ENCODE results near the gene AUTS2.

The AUTS2 gene

GRCh38 chr7:69827140-69827539 is 228.9 kb downstream of the AUTS2 start:
- no peak for DNase-seq

DNA sequence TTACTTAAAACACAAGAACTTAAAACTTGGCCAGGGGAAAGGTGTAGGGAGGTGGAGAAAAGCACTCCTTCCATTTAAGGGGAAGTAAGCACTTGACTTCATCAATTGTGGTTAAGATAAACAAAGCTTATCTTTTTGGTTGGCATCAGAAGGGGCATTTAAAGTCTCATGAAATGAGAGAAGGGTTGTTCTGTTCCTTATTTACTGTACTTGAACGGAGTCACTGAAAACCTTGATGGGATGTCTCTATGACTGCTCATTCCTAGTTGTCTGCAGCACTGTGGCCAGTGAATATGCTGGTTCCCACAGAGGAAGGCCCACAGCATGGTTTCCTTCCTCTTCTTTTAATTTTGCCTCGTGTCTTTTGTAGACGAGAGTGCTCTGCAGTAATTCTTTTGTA is 229.3 kb downstream of the AUTS2 start:
- no peak for DNase-seq

- no peak for DNase-seq
These were observed 234.1 kb downstream of the AUTS2 start for GRCh38 chr7:69832356-69832755.

DNA sequence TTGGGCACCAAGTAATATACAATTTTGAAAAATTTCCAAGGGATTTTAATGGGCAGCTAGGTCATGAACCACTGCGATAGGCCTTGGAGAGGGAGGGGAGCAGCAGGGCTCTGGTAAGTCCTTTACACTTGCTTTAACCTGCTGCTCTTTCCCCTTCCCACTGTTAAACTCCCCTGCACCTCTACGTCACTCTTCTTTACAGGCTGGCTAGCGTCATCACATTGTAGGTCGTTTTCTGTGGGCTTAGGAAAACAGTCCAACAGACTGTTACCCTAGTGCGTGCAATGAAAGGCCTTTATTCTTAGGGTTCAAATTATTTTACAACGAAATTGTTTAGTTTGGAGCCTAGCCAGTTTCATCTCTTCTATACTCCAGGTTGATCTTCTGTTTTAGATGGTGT is 235.7 kb downstream of the AUTS2 start:
- no peak for DNase-seq

DNA sequence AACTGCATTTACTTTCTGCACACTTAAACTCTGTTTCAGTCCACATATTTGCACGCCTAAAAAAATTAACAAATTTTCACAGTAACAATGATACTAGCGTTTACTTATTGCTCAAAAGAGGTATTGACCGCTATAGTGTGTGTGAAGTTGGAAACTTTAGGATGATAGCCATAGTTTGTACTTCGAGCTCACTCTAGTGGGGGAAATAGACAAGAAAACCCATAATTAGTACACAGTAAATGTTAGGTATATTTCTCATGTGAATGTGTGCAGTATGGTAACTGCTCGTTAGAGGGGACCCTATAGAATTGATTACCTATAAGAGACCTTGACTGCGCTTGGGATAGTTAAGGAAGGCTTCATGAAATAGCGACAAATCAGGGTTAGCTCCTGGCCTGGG is 238.4 kb downstream of the AUTS2 start:
- DNase-seq = no peak

GRCh38 chr7:69837387-69838068 is 239.3 kb downstream of the AUTS2 start:
- no peak for DNase-seq

GRCh38 chr7:69839782-69840181 is 241.5 kb downstream of the AUTS2 start:
- DNase-seq = no peak

DNA sequence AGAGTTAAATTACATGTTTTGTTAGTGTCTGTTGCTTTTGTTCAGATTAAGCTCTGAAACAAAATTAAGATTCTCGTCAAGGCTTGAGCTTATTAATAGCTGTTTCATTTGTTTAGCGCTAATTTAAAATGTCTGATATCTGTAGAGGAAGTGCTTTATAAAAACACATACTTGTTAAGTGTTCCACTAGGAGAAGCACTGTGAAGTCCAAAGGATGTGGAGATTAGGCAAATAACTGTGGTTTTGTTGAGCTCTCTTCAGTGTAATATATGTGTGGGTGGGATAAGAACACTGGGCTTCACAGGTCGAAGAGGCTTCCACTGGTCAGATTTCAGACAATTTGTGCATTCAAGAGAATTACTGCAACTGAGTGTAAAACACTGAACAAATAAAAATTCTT is 242.0 kb downstream of the AUTS2 start:
- DNase-seq = no peak

DNA sequence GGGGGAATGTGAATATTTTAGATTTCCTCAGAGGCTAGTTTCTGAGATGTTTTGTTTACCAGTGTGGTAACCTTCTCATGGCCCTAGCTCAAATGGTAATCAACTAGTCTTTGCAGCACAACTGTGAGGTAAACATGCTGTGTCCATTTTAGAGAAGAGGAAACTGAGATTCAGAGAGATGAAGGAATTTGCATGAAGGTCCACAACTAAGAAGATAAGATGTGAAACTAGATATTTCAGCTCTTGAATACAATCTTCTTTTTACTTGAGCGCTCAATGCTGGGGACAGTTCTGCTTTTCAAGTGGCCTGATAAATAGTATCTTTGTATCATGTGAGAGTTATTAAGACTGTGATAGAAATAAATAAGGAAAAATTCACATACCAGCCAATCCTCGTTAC is 245.4 kb downstream of the AUTS2 start:
- DNase-seq = no peak

GRCh38 chr7:69844264-69844868 is 246.1 kb downstream of the AUTS2 start:
- no peak for DNase-seq

- DNase-seq = no peak
These were observed 247.6 kb downstream of the AUTS2 start for GRCh38 chr7:69845721-69846495.

GRCh38 chr7:69847921-69848612 is 249.8 kb downstream of the AUTS2 start:
- DNase-seq = no peak

- DNase-seq = no peak
These were observed 251.0 kb downstream of the AUTS2 start for GRCh38 chr7:69849268-69849667.

GRCh38 chr7:69857014-69857413 is 258.7 kb downstream of the AUTS2 start:
- DNase-seq = no peak

- no peak for DNase-seq
These were observed 260.2 kb downstream of the AUTS2 start for GRCh38 chr7:69858471-69858870.

DNA sequence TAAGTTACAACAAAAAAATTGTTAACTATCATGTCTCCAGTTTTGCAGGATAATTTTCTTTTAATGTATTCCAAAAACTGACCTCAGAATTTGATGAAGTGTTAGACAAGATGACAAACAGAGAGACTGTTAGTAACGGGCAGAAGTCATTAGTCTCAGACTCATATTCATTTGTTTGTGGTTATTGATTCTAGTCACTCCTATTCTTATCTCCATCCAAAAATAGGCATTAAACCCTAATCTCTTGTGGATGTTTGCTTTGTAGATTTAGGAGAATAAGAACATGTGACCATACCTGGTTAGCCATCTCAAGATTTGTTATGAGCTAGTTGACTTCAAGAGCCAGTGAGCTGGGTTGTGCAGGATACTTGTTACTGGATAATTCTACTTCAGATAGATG is 261.1 kb downstream of the AUTS2 start:
- no peak for DNase-seq

GRCh38 chr7:69860486-69860885 is 262.2 kb downstream of the AUTS2 start:
- DNase-seq = no peak

- no peak for DNase-seq
These were observed 262.8 kb downstream of the AUTS2 start for GRCh38 chr7:69860941-69861622.

GRCh38 chr7:69862413-69863064 is 264.3 kb downstream of the AUTS2 start:
- no peak for DNase-seq

GRCh38 chr7:69864274-69864673 is 266.0 kb downstream of the AUTS2 start:
- DNase-seq = no peak

DNA sequence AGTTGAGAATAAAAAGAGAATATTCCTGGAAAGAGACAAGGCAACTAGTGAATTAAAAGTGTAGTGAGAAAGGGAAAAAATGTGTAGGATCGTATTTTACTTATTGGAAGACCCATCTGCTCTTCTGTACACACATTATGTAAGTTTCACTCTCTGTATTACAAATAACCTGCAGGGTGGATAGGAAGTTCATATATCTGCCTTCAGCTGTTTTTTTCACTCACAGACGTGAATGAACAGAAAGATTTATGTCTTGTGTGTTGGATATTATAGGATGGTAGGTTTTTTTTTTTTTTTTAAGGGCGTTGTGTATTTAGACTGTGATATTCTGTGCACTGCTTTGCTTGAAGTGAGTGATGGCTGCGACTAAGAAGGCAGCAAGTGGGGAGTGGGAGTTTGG is 266.5 kb downstream of the AUTS2 start:
- no peak for DNase-seq

DNA sequence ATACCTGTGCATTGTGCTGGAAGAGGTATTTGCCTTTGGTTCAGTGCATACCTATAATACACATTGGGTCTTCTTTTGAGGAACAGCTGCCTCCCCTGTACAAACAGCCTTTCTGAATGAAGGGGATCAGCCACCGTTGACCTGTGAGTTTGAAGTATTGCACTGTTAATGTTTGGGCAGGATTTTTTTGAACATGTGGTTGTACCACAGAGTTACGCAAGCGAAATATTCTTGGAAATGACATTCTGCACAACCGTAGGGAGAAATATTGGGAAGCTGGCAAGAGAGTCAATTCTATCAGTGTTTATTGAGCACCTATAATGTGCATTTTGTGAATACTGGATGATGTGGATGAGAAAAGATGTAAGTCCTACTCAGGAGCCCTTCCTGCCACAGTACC is 270.6 kb downstream of the AUTS2 start:
- no peak for DNase-seq

Data from 8988T (cell line).